Measurements from ENCODE around the gene OSBPL1A. TPM values are rescaled to one million over a fixed set of nuclear protein-coding genes. Genes with fewer than 3 reads are reported as not detected.

Gene OSBPL1A
- total RNA-seq, 2 experiments from 2014 or later: 0.52 to 0.89 TPM

DNA sequence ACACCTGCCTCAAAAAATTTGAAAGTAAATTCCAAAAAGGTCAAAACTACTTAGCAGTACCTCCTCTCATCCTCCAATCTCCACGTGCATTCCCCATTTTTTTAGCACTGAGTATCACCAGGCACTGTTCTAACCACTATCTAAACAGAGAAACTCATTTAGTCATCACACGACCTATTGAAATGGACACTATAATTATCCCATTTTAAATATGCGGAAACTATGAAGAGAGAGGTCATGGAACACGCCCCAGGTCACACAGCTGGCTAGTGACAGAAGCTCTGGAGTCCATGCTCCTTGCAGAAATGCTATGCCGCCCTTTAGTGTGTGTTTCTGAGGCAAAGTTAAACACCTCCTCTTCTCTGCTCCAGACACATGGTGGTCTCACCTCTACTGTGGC lies 159.2 kb downstream of the OSBPL1A start:
- CTCF ChIA-PET: no interaction called here
- POLR2A ChIA-PET: no interaction called here

DNA sequence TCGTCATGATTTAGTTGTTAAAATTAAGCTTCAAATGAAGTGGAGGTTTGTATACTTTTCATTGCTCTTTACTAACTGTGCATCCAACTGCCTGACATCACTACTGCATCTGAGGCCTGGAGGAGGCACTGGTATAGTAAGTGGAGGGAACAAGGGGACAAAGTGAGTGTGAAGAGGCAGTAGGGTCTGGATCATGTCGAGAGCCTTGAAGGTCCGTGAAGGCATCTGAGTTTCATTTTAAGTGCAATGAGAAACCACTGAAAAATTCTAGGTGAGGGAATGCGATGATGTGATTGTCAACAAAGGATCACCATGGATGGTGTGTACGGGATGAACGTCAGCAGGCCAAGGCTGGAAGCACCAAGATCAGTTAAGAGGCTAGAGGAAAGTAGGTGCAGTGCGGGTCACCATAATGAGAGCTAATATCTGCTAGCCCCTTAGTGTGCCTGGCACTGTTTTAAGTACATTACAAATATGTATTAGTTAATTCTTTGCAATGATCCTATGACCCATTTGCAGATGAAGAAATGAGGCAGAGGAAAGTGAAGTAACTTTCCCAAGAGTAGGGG lies 162.7 kb downstream of the OSBPL1A start:
- CTCF ChIA-PET: interaction anchor here (0.6 to 1.1 kb wide), 2 partner anchors 50 to 58 kb away, joined by 3 read pairs; no protein-coding TSS in a partner anchor

DNA sequence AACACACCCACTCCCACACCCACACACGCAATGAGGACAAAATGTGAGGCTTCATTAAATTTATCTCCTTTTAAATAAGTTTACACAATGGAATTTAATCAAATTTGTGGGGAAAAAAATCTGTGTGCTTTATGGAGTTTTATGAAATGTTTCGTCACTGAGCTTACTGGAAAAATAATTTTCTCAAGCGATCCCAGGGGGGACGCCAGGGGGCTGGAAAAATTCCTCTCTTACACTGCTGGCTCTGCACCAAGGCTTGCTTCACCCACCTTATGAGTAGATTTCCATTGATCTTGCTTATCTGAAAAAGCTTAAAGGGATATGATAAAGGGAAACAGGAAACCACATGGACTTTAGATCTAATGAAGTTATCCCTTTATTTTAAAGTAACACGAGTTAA lies 163.3 kb downstream of the OSBPL1A start:
- POLR2A ChIA-PET: no interaction called here
- CTCF ChIA-PET: interaction anchor here (1.1 kb wide), 1 partner anchor 58 kb away, joined by 3 read pairs; no protein-coding TSS in a partner anchor

More for the DNA sequence above, 162.7 kb downstream of the OSBPL1A start:
- POLR2A ChIA-PET: no interaction called here

DNA sequence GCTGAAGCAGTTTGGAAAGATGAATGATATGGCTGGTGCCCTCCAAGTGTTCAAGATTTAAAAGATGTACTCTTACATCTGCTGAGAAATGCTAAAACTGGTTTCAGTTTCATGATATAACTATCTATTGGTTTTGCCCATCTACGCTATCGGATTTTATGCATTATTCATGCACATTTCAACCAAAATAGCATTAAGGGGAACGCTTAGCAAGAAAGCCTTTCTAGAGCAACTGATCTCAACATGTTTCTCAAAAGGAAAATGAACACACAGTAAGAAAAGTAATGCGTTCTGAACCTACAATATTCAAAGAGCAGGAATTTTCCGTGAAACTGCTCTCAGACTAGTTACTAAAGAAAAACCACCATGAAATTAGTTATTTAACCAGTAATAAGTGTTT lies 164.8 kb downstream of the OSBPL1A start:
- ChIA-PET POLR2A (no interaction called here), CTCF (no interaction called here)

DNA sequence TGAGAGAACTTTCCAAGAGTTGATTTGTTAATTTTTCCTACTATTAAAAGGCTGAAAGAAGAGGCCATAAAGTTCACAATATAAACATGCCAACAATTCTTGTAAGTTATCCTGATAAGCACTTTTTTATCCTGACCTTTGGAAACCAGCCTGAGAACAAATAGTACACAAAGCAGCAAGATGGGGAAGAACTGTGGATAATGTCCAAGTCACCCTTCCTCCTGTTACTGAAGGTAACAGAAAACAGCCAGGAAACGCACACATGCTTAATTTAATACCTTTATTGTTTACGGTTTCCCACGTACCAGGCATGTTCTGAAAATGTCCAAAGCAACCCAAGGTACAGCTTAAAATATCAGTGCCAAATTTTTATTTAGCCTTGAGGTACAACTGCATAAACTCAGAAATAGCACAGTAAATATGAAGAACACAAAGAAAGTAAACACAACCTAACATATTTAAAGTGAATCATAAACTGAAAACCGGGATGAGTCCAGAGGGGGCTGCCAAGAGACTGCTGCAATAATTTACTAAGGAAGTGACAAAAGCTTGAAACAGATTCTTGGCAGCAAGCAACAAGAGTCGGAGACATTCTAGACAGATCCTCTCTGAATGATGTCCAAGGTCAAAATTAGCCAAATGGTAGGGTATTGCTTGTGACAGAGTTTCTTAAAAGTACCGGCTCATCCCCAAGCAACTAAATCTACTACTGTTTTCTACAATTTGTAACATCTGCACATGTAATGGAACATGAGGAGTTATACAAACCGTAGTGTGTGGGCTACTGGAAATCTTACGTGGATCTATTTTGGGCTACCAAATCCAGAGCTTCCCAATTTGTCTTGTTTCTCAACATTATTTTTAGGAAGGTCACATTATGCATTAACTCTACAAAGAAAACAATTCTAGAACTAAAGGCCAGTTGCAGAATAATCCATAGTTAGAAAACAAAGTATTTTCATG lies 165.6 kb downstream of the OSBPL1A start:
- ChIA-PET POLR2A (no interaction called here), CTCF (no interaction called here)

DNA sequence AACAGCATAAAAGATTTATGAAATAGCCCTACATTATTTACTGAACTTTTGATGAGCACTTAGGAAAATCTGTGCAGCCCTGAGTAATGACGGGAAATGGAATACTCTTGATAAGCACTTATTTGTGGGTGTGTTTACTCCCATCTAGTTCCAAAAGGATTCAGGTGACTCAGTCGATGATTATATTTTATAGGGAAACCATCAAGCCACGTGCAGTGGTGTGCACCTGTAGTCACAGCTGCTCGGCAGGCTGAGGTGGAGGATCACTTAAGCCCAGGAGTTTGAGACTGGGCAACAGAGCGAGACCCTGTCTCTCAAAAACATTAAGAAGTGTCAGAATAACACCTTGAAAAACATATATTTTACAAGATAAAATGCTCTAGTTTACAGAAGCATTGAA lies 166.9 kb downstream of the OSBPL1A start:
- POLR2A ChIA-PET: no interaction called here
- CTCF ChIA-PET: no interaction called here

DNA sequence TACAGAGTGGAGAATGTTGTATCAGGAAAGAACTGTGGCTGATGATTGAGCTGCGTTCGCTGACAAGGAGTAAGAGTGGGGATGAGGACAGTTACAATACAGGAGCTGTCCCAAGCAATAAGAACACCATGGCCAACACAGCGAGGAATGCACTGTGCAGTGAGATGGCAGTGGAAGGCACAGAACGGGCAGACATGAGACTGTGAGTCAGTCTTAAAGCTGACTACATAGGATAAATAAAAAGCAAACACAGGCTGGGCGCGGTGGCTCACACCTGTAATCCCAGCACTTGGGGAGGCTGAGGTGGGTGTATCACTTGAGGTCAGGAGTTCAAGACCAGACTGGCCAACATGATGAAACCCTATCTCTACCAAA lies 169.0 kb downstream of the OSBPL1A start:
- ChIA-PET POLR2A (no interaction called here), CTCF (interaction anchor here (0.6 kb wide), 1 partner anchor 92 kb away, joined by 3 read pairs; no protein-coding TSS in a partner anchor)

DNA sequence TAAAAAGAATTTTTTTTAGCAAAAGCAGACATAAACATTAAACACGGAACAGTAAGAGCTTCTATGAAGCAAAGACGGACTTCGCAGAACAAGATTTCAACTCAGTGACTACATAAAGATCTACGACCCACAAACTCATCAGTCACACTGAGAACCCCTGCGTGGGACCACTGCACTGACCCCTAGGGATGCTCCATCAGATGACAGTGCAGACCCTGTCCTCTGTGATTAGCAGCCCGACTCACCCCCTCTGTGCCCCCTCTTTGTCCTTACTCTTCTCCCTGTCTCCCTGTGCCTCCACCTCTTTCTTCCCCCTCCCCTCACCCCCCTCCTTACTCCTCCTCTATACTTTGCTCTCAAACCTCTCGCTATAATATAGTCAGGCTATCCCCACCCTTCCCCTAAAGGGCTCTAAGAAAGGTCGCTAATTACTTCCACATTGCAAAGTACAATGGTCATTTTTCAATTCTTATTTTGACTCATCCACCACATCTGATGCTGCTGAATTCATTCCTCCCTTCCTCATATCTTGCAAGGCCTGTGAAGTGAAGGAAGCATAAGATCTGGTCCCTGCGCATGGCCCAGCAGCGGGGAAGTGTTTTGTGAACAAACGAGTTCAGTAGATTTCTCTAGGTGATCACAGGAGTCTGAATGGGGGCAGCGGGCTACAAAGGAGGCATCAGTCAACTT lies 169.5 kb downstream of the OSBPL1A start:
- POLR2A ChIA-PET: no interaction called here
- CTCF ChIA-PET: no interaction called here

DNA sequence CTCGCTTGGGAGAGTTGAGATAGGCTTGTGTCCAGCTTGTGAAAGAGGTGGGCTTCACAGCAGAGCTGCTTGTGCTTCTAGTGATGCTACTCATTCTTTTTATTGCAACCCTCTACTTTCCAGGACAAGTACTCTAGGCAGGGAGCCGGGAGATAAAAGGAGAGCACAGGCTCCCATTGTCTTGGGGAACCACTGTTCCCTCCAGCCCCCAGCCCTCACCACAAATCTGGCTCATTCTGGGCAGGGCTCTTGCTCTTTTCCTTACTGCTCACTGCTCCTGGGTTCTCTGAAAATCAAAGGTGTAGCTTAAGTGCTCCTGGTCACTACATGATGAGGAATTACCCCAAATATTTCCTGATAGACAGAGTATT lies 177.3 kb downstream of the OSBPL1A start:
- CTCF ChIA-PET: no interaction called here
- POLR2A ChIA-PET: no interaction called here

DNA sequence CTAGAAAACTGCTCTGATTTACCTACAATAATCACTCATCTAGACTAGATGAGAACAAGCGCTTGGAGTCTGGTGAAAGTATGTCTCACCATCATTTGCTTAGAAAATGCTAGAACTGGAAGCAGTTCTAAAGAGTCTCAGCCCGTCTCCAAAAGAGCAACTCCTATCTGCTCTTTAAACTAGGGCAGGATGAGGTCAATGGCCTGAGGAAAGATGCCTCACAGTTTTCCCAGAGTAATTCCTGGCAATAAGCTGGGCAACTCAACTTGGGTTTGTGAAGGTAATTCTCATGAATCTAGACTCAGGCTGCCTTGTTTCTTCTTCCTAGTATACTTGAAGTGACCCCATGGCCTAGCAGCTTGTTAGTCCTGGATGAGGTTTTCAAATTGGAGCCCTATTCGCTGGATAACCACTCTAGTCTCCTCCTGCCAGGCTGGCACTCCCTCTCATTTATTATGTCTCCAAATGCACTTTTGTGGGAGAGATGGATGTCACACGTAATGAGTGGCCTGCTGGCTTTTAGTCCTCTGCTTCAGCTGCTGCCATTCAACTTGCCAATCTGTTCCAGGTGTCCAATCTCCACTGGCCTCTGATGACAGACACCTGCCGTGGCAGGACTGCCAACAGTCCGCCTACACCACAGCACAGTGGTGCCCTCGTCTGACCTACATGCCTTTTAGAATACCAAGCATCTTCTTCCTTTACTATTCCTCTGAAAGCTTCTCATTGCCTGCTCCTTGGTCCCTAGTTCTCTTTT lies 177.9 kb downstream of the OSBPL1A start:
- CTCF ChIA-PET: no interaction called here
- POLR2A ChIA-PET: no interaction called here

DNA sequence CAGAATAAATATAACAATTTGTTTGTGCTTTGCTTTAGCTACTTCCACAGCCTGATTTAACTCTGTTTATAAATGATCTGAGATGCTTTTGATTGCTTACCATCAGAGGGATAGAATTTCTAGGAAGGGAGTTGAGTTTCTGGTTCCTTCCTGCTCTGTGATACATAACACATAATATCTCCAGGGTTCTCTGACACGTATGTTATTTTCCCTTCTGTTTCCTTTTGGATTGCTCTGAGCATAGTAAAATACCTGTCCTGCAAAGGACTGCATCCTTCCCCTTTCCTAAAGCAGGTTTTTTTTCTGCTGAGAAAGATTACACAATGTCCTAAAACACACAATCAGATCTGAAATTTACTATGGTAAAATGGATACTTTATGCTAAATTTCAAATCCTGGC lies 182.7 kb downstream of the OSBPL1A start:
- POLR2A ChIA-PET: no interaction called here

DNA sequence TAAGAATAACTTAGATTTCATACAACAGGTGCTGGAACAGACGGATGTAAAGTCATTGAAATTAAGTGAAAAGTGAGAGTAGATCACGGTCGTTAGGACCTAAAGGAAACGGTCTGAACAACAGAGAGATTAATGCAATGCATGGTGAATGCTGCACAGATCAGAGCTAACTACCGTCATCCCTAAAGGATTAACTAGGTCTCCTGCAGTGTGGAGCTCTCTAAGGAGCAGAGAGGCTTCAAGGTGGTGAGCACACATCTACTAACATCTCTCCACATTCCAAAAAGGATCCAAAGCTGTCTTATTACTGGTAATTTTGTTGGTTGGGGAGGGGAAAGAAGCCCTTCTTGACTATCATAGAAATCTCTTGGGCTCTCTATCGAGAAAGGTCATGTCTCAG lies 183.5 kb downstream of the OSBPL1A start:
- ChIA-PET CTCF (interaction anchor here (0.6 kb wide), 1 partner anchor 1730 kb away, joined by 3 read pairs; no protein-coding TSS in a partner anchor), POLR2A (no interaction called here)

More for the DNA sequence above, 182.7 kb downstream of the OSBPL1A start:
- CTCF ChIA-PET: no interaction called here

DNA sequence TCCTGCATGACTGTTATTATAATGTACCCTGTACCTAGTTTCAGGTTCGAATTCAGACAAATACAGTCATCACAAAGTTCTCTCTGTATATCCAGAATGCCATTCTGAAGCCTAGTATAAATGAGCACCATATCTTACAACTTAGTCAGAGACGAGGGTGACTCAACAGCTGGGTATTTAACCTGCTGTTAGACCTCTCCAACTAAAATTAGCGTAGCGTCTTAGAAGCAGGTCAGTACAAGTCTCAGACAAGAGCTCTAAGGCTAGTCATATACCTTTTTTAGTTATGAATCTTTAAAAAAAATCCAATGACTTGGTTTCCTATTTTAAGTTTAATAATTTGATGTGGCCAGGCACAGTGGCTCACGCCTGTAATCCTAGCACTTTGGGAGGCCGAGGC lies 184.7 kb downstream of the OSBPL1A start:
- POLR2A ChIA-PET: no interaction called here

DNA sequence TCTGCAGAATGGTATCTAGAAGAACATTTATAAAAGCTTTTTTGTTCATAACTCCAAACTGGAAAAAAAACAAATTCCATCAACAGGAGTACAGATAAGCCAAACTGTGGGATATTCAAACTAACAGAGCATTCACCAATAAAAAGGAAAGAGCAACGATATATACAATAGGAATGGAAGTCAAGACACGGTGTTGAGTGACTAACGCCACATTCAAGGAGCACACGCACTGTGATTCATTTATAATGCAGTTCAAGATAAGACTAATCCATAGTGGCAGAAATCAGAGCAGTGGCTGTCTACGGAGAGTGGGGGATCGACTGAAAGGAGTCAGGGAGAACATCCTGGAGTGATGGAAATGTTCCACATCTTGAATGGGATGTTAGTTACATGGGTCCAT lies 188.1 kb downstream of the OSBPL1A start:
- CTCF ChIA-PET: no interaction called here
- POLR2A ChIA-PET: no interaction called here

More for the DNA sequence above, 184.7 kb downstream of the OSBPL1A start:
- CTCF ChIA-PET: no interaction called here

DNA sequence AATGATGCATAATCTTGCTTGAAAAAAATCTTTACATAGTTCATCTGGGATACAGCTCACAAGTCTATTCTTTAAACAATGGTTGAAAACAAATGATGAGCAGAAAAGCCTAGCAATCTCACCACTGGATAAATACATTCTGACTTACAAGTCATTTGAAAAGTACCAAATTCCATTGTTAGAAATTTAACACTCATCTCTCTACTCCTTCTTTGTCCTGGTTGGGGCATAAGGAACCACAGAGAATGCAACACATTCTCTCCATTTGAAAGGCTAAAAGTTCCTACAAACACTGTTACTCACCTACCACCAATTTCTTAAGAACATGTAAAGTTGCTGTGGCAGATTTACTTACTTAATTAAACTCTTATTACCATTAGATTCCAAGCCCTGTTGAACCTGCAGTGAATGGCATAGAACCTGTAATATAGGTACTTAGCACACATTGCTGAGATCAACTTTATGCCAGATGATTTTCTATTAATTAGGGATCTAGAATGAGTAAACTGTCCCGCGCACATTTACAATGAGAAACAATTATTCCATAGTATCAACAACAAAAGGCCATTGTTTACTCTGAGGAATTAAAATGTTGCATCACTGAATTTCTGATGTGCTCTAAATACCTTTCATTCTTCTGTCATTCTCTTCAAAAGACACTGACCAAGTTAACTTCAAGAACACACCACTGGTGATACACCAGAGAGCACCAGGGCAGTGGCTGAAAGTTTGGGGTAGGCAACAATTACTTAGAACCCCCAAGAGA lies 189.2 kb downstream of the OSBPL1A start:
- ChIA-PET POLR2A (no interaction called here), CTCF (no interaction called here)

DNA sequence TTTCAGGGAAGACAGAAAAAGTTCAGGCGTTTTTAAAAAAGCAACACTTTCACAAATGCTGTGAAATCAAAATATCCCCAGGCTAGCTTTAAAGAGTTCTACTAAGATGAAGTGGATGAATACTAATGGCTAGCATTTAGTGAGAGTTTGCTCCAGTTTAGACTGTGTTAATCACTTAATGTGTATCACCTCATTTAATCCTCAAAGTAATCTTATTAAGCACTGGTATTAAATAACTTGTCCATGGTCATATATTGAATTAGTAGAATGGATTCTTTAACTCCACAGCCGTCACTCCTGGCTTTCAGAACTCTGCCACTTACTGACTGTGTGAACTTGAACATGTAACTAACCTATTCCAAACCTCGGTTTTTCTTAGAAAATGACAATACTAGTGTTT lies 192.7 kb downstream of the OSBPL1A start:
- CTCF ChIA-PET: no interaction called here
- POLR2A ChIA-PET: no interaction called here

DNA sequence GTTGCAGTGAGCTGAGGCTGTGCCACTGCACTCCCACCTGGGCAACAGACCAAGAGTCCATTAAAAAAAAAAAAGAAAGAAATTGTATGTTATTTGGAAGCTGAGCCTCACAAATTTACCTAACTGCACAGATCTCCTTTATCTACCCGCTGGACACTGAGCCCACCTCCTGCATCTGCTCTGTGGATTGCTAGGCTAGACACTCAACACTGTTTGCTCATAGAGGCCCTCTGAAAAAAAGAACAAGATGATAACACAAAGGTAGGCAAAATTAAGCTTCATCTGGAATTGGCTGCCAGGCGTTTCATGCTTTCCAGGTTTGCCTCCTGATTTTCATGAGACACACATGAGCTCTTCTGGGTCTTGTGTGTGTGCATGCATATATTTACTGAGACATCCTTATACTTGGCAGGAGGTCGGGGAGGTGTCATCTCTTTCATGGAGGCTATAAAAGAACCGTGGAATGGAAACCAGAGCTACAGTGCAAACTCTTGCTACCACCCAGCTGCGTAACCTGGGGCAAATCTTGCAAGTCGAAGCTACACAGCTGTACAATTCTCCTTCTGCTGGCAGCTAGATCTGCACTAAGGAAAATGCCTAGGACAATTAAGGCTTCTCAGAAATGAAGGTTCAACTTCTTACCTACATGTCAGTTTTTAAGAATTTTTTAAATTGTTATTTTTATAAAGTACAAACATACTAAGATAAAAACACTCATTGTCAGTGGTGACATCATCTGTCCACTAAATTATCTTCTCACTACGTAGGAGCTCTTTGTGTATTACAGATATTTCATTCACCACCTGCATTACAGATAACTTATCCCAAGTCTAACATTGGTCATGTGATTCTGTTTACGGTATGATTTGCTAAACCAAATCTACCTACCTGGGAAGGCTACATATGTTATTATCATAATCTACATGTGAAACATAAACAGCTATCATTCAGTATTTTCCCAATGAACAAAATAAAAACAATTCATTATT lies 195.6 kb downstream of the OSBPL1A start:
- ChIA-PET CTCF (no interaction called here), POLR2A (no interaction called here)
